ENCODE results near the gene STX16. TPM values are rescaled to one million over a fixed set of nuclear protein-coding genes. Genes with fewer than 3 reads are reported as not detected.

The STX16 gene
- total and polyA plus RNA-seq, 2 of the 13 experiments (the other 11 are each of a cell fraction or from before 2014, with no cell fraction given), result 28.0 to 72.7 TPM

DNA sequence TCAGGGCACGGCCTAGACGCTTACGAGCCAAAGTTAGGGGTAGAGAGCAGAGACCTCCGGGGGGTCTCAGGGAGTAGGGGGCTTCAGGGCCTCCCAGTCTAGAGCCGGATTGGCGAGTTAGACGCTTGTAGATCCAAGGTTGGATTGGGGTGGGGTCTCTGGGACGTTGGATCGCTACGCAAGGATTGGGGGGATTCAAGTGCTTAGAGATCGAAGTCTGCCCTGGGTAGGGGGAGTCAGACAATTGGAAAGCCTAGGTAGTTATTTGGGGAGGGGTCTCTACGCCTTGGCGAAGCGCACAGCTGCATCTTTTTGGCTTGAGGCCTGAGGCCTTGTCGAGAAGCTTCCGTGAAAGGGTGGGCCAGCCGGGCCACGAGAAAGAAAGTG, 469 bp downstream of the STX16 start (continued):
- TF ChIP-seq ZNF34 (CRISPR knock-in tag; IDR thresholded peaks at IDR 0.05; ENCODE audit: borderline replicate concordance), result no peak
- peak; percentile 47; the same call in 1 of the 2 replicates for TF ChIP-seq HHEX (CRISPR knock-in tag; IDR thresholded peaks at IDR 0.05)

GRCh38 chr20:58651946-58652605, 993 bp downstream of the STX16 start:
- in situ Hi-C loops (cut with HindIII; ENCODE audit: extremely low pct_ligation_motif_present, low pct_unique_long_range_greater_than_20kb), result loop anchor here (10.0 kb wide), 1 partner anchor 407 kb away; no protein-coding TSS in a partner anchor
- BruUV-seq (replicated peaks), result TSS peak; percentile 95
- ATAC-seq, result peak; percentile 61
- no peak for FAIRE-seq
- H3K79me2 ChIP-seq (ENCODE audit: insufficient read depth, low read length), result peaks cover 60% of the 10 kb centered on the region
- H3K27ac ChIP-seq (ENCODE audit: extremely low read length, insufficient read depth, low read length), result peak overlapping the region; percentile 79
- 1% methylated on average over 30 of the region's 30 CpGs for WGBS (ENCODE audit: low lambda C conversion rate)
- H4K20me1 ChIP-seq (ENCODE audit: insufficient read depth, low read length), result peaks cover 26% of the 10 kb centered on the region
- ChIA-PET CTCF (ENCODE audit: low intra/inter-chr PET ratio, low total read pairs) (no interaction called here), POLR2A (interaction anchor here (0.6 to 1.9 kb wide), 10 partner anchors 7 to 342 kb away, joined by 3 to 15 read pairs (median 5); partner anchors contain the start of genes RAB22A and VAPB)
- H3K9me3 ChIP-seq (ENCODE audit: low read length), result no peaks in the 10 kb centered on the region
- peaks cover 0 to 1% of the 10 kb centered on the region in 2 experiments; a peak in 1 of 5 replicates for H3K27me3 ChIP-seq (ENCODE audit: control insufficient read depth in 1 of 2, insufficient read depth in 2 of 2, low read length in 2 of 2)
- H3K9ac ChIP-seq (ENCODE audit: insufficient read depth, low read depth, low read length), result peak overlapping the region; percentile 96
- no peak overlapping the region for H2AFZ ChIP-seq (ENCODE audit: low read length)
- peak; percentile 54 for DNase-seq (ENCODE audit: low spot score)
- H3K36me3 ChIP-seq (replicated peaks in 1 of 2; ENCODE audit: control insufficient read depth in 1 of 2, insufficient read depth in 2 of 2, low read length in 2 of 2), result peaks cover 3 to 5% of the 10 kb centered on the region in 2 experiments; a peak in 4 of 5 replicates
- H3K4me1 ChIP-seq (ENCODE audit: insufficient read depth, low read length), result peaks cover 59% of the 10 kb centered on the region
- intact Hi-C loops (cut with micrococcal nuclease; ENCODE audit: unreplicated experiment), result loop anchor here (2.0 to 10.0 kb wide), 2 partner anchors 243 to 415 kb away; no protein-coding TSS in a partner anchor
- peak overlapping the region; percentile 87 to 98 (median 95) for H3K4me3 ChIP-seq (replicated peaks in 1 of 3; ENCODE audit: insufficient read depth in 1 of 3, low read depth in 2 of 3, low read length in 3 of 3)
- H3K4me2 ChIP-seq (ENCODE audit: low read depth, low read length), result peak overlapping the region; percentile 91
- TF ChIP-seq ZNF335 (CRISPR knock-in tag; IDR thresholded peaks at IDR 0.05) (no peak), HMG20A (CRISPR knock-in tag; IDR thresholded peaks at IDR 0.05; ENCODE audit: borderline replicate concordance) (no peak), ZNF710 (CRISPR knock-in tag; IDR thresholded peaks at IDR 0.05; ENCODE audit: borderline replicate concordance) (no peak), ZNF510 (CRISPR knock-in tag; IDR thresholded peaks at IDR 0.05; ENCODE audit: low read depth) (0 out of 2 replicates have a peak, but pooled peaks have one; percentile 22), ZBTB42 (CRISPR knock-in tag; IDR thresholded peaks at IDR 0.05) (no peak), ZC3H13 (CRISPR knock-in tag; IDR thresholded peaks at IDR 0.05) (no peak), SMARCE1 (IDR thresholded peaks at IDR 0.05; ENCODE audit: borderline replicate concordance) (no peak), GATAD2A (CRISPR knock-in tag; IDR thresholded peaks at IDR 0.05) (no peak; the same call in 1 of the 2 replicates), RFXAP (CRISPR knock-in tag; IDR thresholded peaks at IDR 0.05; ENCODE audit: borderline replicate concordance) (no peak), ZSCAN5A (CRISPR knock-in tag; IDR thresholded peaks at IDR 0.05; ENCODE audit: borderline replicate concordance) (no peak)
- TF ChIP-seq, protein P1, sequence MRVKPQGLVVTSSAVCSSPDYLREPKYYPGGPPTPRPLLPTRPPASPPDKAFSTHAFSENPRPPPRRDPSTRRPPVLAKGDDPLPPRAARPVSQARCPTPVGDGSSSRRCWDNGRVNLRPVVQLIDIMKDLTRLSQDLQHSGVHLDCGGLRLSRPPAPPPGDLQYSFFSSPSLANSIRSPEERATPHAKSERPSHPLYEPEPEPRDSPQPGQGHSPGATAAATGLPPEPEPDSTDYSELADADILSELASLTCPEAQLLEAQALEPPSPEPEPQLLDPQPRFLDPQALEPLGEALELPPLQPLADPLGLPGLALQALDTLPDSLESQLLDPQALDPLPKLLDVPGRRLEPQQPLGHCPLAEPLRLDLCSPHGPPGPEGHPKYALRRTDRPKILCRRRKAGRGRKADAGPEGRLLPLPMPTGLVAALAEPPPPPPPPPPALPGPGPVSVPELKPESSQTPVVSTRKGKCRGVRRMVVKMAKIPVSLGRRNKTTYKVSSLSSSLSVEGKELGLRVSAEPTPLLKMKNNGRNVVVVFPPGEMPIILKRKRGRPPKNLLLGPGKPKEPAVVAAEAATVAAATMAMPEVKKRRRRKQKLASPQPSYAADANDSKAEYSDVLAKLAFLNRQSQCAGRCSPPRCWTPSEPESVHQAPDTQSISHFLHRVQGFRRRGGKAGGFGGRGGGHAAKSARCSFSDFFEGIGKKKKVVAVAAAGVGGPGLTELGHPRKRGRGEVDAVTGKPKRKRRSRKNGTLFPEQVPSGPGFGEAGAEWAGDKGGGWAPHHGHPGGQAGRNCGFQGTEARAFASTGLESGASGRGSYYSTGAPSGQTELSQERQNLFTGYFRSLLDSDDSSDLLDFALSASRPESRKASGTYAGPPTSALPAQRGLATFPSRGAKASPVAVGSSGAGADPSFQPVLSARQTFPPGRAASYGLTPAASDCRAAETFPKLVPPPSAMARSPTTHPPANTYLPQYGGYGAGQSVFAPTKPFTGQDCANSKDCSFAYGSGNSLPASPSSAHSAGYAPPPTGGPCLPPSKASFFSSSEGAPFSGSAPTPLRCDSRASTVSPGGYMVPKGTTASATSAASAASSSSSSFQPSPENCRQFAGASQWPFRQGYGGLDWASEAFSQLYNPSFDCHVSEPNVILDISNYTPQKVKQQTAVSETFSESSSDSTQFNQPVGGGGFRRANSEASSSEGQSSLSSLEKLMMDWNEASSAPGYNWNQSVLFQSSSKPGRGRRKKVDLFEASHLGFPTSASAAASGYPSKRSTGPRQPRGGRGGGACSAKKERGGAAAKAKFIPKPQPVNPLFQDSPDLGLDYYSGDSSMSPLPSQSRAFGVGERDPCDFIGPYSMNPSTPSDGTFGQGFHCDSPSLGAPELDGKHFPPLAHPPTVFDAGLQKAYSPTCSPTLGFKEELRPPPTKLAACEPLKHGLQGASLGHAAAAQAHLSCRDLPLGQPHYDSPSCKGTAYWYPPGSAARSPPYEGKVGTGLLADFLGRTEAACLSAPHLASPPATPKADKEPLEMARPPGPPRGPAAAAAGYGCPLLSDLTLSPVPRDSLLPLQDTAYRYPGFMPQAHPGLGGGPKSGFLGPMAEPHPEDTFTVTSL (CRISPR knock-in tag; IDR thresholded peaks at IDR 0.05; ENCODE audit: borderline replicate concordance), result no peak
